NB4 (cell line): ENCODE data around the gene ISOC1.

Experiments
- CTCF ChIP-seq: IDR thresholded peaks from one replicate; pipeline ENCODE4 v1.5.1; 2012; ENCODE audit warnings: low read depth, low read length
- MAX ChIP-seq: IDR thresholded peaks from 2 replicates; pipeline ENCODE4 v1.6.1; 2011; ENCODE audit warnings: low read depth, low read length

- TF ChIP-seq CTCF (no peak), MAX (no peak)
Observed at GRCh38 chr5:129111351-129111750, 16.8 kb downstream of the ISOC1 start.
